Neural progenitor cell (in vitro differentiated cells): ENCODE measurements around the gene SLC11A1.

Source experiments
- EZH2phosphoT487 ChIP-seq: fragments of 200-600 bp; sonication (generic); IDR thresholded peaks from 2 replicates; pipeline ENCODE4 v1.6.1; 2017; ENCODE audit warnings: antibody characterized with exemption
- TF ChIP-seq, protein P1 (sequence below): fragments of 200-600 bp; sonication (generic); IDR thresholded peaks from 2 replicates; pipeline ENCODE4 v1.5.1; 2017; ENCODE audit warnings: antibody characterized with exemption, mild to moderate bottlenecking

DNA sequence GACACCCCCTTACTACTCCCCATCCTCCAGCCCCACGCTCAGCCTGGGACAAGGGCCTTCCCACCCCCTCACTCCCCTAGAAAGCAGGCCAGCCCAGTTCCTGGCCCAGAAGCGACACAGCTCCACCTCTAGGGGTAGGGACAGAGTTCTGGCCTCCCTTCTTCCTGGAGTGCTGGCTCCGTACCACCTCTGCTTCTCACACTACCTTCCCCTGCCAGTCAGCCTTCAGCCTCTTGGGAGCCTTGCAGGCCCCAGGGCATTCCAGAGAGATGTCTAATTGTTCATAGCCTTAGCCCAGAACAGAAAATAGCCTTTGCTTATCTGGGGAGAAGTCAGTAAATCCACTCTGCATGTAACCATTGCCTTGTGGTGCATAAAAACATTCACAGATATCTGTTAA lies 38.5 kb upstream of the SLC11A1 start:
- TF ChIP-seq, protein P1, sequence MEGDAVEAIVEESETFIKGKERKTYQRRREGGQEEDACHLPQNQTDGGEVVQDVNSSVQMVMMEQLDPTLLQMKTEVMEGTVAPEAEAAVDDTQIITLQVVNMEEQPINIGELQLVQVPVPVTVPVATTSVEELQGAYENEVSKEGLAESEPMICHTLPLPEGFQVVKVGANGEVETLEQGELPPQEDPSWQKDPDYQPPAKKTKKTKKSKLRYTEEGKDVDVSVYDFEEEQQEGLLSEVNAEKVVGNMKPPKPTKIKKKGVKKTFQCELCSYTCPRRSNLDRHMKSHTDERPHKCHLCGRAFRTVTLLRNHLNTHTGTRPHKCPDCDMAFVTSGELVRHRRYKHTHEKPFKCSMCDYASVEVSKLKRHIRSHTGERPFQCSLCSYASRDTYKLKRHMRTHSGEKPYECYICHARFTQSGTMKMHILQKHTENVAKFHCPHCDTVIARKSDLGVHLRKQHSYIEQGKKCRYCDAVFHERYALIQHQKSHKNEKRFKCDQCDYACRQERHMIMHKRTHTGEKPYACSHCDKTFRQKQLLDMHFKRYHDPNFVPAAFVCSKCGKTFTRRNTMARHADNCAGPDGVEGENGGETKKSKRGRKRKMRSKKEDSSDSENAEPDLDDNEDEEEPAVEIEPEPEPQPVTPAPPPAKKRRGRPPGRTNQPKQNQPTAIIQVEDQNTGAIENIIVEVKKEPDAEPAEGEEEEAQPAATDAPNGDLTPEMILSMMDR, result no peak
- TF ChIP-seq EZH2phosphoT487, result no peak
